Osteoblast (primary cell): ENCODE results near the gene KRTAP10-7. TPM values are rescaled to one million over a fixed set of nuclear protein-coding genes. Genes with fewer than 3 reads are reported as not detected.

Experiments used
- DNase-seq: peaks from one replicate; pipeline ENCODE4 v3.0.0; 2011; ENCODE audit warnings: low spot score, mixed read lengths; ENCODE audit not compliant: insufficient read length; ENCODE audit errors: missing footprints
- H2AFZ ChIP-seq: 2 replicates; pipeline ENCODE4 v1.6.0; 2011; ENCODE audit warnings: mild to moderate bottlenecking, low read length
- H3K27ac ChIP-seq: 2 replicates; pipeline ENCODE4 v1.5.1; 2011; ENCODE audit warnings: mild to moderate bottlenecking, low read depth, low read length, moderate library complexity
- H3K27me3 ChIP-seq: 2 replicates; pipeline ENCODE4 v1.6.0; 2012; ENCODE audit warnings: mild to moderate bottlenecking, control low read depth, inconsistent platforms, low read length, moderate library complexity; ENCODE audit not compliant: insufficient read depth
- H3K36me3 ChIP-seq: 2 replicates; pipeline ENCODE4 v1.5.1; 2011; ENCODE audit warnings: mild to moderate bottlenecking, low read length, control low read depth, moderate library complexity; ENCODE audit not compliant: insufficient read depth
- H3K4me1 ChIP-seq: 2 replicates; pipeline ENCODE4 v1.5.1; 2011; ENCODE audit warnings: mild to moderate bottlenecking, low read length, control low read depth, moderate library complexity; ENCODE audit not compliant: insufficient read depth
- H3K4me2 ChIP-seq: 2 replicates; pipeline ENCODE4 v1.6.0; 2011; ENCODE audit warnings: mild to moderate bottlenecking, low read length; ENCODE audit not compliant: insufficient read depth
- H3K4me3 ChIP-seq: fragments of 200-600 bp; sonication (generic); 3 replicates; pipeline ENCODE4 v1.5.1; 2012; ENCODE audit warnings: mild to moderate bottlenecking, low read length, inconsistent platforms; ENCODE audit not compliant: insufficient read depth
- H3K79me2 ChIP-seq: 2 replicates; pipeline ENCODE4 v1.6.0; 2012; ENCODE audit warnings: mild to moderate bottlenecking, low read length, control low read depth, inconsistent platforms; ENCODE audit not compliant: insufficient read depth
- H3K9me3 ChIP-seq: 2 replicates; pipeline ENCODE4 v1.5.1; 2011; ENCODE audit warnings: low read depth, low read length, control low read depth
- H4K20me1 ChIP-seq: 2 replicates; pipeline ENCODE4 v1.6.0; 2012; ENCODE audit warnings: mild to moderate bottlenecking, low read length, control low read depth; ENCODE audit not compliant: insufficient read depth
- total RNA-seq: library from RNA; depleted of rRNA; stranded (reverse); fragments of >200 nt; gene quantifications from 2 replicates; pipeline ENCODE4 v1.2.3, GENCODE V29; 2012
- TF ChIP-seq, protein P1 (sequence below): IDR thresholded peaks from 2 replicates; pipeline ENCODE4 v1.5.1; 2011; ENCODE audit warnings: mild to moderate bottlenecking, low read depth, low read length, moderate library complexity; ENCODE audit errors: extremely low read depth

The KRTAP10-7 gene
- total RNA-seq, 1 donor, result not detected

- Histone ChIP-seq H3K79me2 (no peaks in the 10 kb centered on the region), H3K27me3 (no peaks in the 10 kb centered on the region), H3K4me3 (no peak overlapping the region), H3K9me3 (no peaks in the 10 kb centered on the region), H3K36me3 (no peaks in the 10 kb centered on the region), H3K4me1 (no peaks in the 10 kb centered on the region), H3K4me2 (no peak overlapping the region), H3K27ac (no peak overlapping the region), H4K20me1 (no peaks in the 10 kb centered on the region), H2AFZ (no peak overlapping the region)
- TF ChIP-seq, protein P1, sequence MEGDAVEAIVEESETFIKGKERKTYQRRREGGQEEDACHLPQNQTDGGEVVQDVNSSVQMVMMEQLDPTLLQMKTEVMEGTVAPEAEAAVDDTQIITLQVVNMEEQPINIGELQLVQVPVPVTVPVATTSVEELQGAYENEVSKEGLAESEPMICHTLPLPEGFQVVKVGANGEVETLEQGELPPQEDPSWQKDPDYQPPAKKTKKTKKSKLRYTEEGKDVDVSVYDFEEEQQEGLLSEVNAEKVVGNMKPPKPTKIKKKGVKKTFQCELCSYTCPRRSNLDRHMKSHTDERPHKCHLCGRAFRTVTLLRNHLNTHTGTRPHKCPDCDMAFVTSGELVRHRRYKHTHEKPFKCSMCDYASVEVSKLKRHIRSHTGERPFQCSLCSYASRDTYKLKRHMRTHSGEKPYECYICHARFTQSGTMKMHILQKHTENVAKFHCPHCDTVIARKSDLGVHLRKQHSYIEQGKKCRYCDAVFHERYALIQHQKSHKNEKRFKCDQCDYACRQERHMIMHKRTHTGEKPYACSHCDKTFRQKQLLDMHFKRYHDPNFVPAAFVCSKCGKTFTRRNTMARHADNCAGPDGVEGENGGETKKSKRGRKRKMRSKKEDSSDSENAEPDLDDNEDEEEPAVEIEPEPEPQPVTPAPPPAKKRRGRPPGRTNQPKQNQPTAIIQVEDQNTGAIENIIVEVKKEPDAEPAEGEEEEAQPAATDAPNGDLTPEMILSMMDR, result no peak
- no peak for DNase-seq
These were observed 1.4 kb downstream of the KRTAP10-7 start for GRCh38 chr21:44601596-44602462.

- no peak overlapping the region for H2AFZ ChIP-seq
- no peaks in the 10 kb centered on the region for H3K27me3 ChIP-seq
- H3K4me1 ChIP-seq, result no peaks in the 10 kb centered on the region
- no peak overlapping the region for H3K4me3 ChIP-seq
- no peak for DNase-seq
- no peaks in the 10 kb centered on the region for H3K79me2 ChIP-seq
- no peaks in the 10 kb centered on the region for H3K36me3 ChIP-seq
- H3K9me3 ChIP-seq, result no peaks in the 10 kb centered on the region
- TF ChIP-seq, protein P1, result no peak
- H4K20me1 ChIP-seq, result no peaks in the 10 kb centered on the region
- no peak overlapping the region for H3K4me2 ChIP-seq
- H3K27ac ChIP-seq, result no peak overlapping the region
These were observed 2.1 kb downstream of the KRTAP10-7 start for GRCh38 chr21:44602463-44602850.

GRCh38 chr21:44603109-44603875 lies 2.9 kb downstream of the KRTAP10-7 start:
- Histone ChIP-seq H3K9me3 (no peaks in the 10 kb centered on the region), H3K4me2 (no peak overlapping the region), H4K20me1 (no peaks in the 10 kb centered on the region), H3K4me1 (no peaks in the 10 kb centered on the region), H3K36me3 (no peaks in the 10 kb centered on the region), H3K79me2 (no peaks in the 10 kb centered on the region), H2AFZ (no peak overlapping the region), H3K4me3 (no peak overlapping the region), H3K27me3 (no peaks in the 10 kb centered on the region), H3K27ac (no peak overlapping the region)
- TF ChIP-seq, protein P1, result no peak
- no peak for DNase-seq

- H3K4me2 ChIP-seq, result no peak overlapping the region
- no peaks in the 10 kb centered on the region for H4K20me1 ChIP-seq
- TF ChIP-seq, protein P1, result no peak
- H3K9me3 ChIP-seq, result no peaks in the 10 kb centered on the region
- H3K27ac ChIP-seq, result no peak overlapping the region
- no peak for DNase-seq
- H3K79me2 ChIP-seq, result no peaks in the 10 kb centered on the region
- H3K4me1 ChIP-seq, result no peaks in the 10 kb centered on the region
- H3K27me3 ChIP-seq, result no peaks in the 10 kb centered on the region
- no peak overlapping the region for H2AFZ ChIP-seq
- no peaks in the 10 kb centered on the region for H3K36me3 ChIP-seq
- no peak overlapping the region for H3K4me3 ChIP-seq
These were observed 3.5 kb downstream of the KRTAP10-7 start for GRCh38 chr21:44603911-44604310.
